Suprapubic skin (tissue), 4 donors: ENCODE results near the gene ACAP3.

ENCODE experiments used
- POLR2A ChIP-seq, 2 donors: fragments of 450-650 bp; IDR thresholded peaks; one replicate each; pipeline ENCODE4 v1.6.1; 2017; ENCODE audit warnings: antibody characterized with exemption in 2 of 2, mild to moderate bottlenecking in 2 of 2, moderate library complexity in 2 of 2
- POLR2AphosphoS5 ChIP-seq, 3 donors: sonication (generic); formaldehyde crosslinking; IDR thresholded peaks; one replicate each; pipeline ENCODE4 v1.6.1; 2017; ENCODE audit warnings: antibody characterized with exemption in 3 of 3

DNA sequence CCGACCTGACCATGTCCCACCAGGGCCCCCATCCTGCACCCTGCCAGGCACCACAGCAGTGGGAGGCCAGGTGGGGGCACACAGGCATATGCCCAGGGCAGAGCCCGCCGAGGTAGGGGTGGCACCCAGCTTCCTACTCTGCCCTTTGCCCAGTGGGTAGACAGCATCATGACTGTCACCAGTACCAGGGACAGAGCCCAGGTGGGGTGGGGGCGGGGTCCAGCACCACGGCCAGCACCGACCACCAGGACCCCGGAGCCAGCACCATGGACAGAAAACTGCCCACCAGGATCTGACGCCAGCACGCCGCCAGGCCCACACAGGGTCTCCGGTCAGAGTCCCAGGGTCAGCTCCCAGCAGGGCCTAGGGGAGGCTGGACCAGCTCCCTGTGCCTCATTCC is 27.1 kb upstream of the ACAP3 start:
- TF ChIP-seq POLR2AphosphoS5 (IDR thresholded peaks at IDR 0.05) (no peak), POLR2A (IDR thresholded peaks at IDR 0.05) (no peak)
